MM.1S (cell line): ENCODE measurements around the gene NRXN3.

Source experiments
- EZH2 ChIP-seq: fragments of 300-600 bp; sonication (generic); optimal IDR thresholded peaks from 2 replicates; pipeline ENCODE3; 2017; ENCODE audit warnings: low read depth, mild to moderate bottlenecking, antibody characterized with exemption, low read length, mixed read lengths
- TF ChIP-seq, protein P1 (sequence below): fragments of 300-600 bp; sonication (generic); IDR thresholded peaks from 2 replicates; pipeline ENCODE4 v1.5.1; 2016; ENCODE audit warnings: antibody characterized with exemption, low read length, mixed read lengths

DNA sequence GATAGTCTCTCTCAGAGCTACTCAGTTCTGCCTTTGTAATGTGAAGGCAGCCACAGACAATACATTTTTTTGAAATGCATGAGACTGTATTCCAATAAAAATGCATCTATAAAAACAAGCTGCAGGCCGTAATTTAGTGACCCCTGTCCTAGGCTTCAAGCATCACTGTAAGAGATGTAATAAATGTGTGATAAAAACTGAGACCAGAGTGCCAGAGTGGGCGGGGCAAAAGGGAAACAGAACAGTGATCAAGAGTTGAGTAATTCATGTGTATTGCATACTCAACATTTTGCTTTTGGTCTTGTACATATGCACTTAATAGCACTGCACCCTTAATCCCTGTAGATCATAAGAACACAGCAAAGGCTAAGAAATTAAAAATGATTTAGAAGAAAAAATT is 1297.7 kb downstream of the NRXN3 start:
- TF ChIP-seq, protein P1, sequence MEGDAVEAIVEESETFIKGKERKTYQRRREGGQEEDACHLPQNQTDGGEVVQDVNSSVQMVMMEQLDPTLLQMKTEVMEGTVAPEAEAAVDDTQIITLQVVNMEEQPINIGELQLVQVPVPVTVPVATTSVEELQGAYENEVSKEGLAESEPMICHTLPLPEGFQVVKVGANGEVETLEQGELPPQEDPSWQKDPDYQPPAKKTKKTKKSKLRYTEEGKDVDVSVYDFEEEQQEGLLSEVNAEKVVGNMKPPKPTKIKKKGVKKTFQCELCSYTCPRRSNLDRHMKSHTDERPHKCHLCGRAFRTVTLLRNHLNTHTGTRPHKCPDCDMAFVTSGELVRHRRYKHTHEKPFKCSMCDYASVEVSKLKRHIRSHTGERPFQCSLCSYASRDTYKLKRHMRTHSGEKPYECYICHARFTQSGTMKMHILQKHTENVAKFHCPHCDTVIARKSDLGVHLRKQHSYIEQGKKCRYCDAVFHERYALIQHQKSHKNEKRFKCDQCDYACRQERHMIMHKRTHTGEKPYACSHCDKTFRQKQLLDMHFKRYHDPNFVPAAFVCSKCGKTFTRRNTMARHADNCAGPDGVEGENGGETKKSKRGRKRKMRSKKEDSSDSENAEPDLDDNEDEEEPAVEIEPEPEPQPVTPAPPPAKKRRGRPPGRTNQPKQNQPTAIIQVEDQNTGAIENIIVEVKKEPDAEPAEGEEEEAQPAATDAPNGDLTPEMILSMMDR: no peak
- no peak for TF ChIP-seq EZH2
